ENCODE measurements around the gene PROSER2.

PROSER2 gene

GRCh38 chr10:11804336-11804735, 18.8 kb upstream of the PROSER2 start:
- no peak for DNase-seq (ENCODE audit: low read depth)

GRCh38 chr10:11805792-11806191, 17.4 kb upstream of the PROSER2 start:
- no peak for DNase-seq (ENCODE audit: low read depth)

- DNase-seq (ENCODE audit: low read depth) = no peak
Measured at GRCh38 chr10:11806706-11807105, 16.4 kb upstream of the PROSER2 start.

- DNase-seq (ENCODE audit: low read depth) = no peak
Measured at GRCh38 chr10:11808808-11809207, 14.3 kb upstream of the PROSER2 start.

- no peak for DNase-seq (ENCODE audit: low read depth)
Measured at GRCh38 chr10:11810313-11810766, 12.8 kb upstream of the PROSER2 start.

GRCh38 chr10:11810973-11811372, 12.2 kb upstream of the PROSER2 start:
- DNase-seq (ENCODE audit: low read depth) = no peak

GRCh38 chr10:11813177-11813576, 10.0 kb upstream of the PROSER2 start:
- DNase-seq (ENCODE audit: low read depth) = no peak

- DNase-seq (ENCODE audit: low read depth) = no peak
Measured at GRCh38 chr10:11813855-11814567, 9.1 kb upstream of the PROSER2 start.

- no peak for DNase-seq (ENCODE audit: low read depth)
Measured at GRCh38 chr10:11819027-11819426, 4.1 kb upstream of the PROSER2 start.

GRCh38 chr10:11822026-11822756, 965 bp upstream of the PROSER2 start:
- no peak for DNase-seq (ENCODE audit: low read depth)

- DNase-seq (ENCODE audit: low read depth) = no peak
Measured at GRCh38 chr10:11822809-11823121, 391 bp upstream of the PROSER2 start.

GRCh38 chr10:11823989-11824346, 812 bp downstream of the PROSER2 start:
- no peak for DNase-seq (ENCODE audit: low read depth)

GRCh38 chr10:11824376-11824775, 1.2 kb downstream of the PROSER2 start:
- DNase-seq (ENCODE audit: low read depth) = no peak

- no peak for DNase-seq (ENCODE audit: low read depth)
Measured at GRCh38 chr10:11824825-11825224, 1.7 kb downstream of the PROSER2 start.

GRCh38 chr10:11825796-11826414, 2.7 kb downstream of the PROSER2 start:
- DNase-seq (ENCODE audit: low read depth) = no peak

GRCh38 chr10:11827006-11827405, 3.9 kb downstream of the PROSER2 start:
- DNase-seq (ENCODE audit: low read depth) = no peak

- no peak for DNase-seq (ENCODE audit: low read depth)
Measured at GRCh38 chr10:11827414-11827813, 4.3 kb downstream of the PROSER2 start.

GRCh38 chr10:11828682-11829284, 5.6 kb downstream of the PROSER2 start:
- DNase-seq (ENCODE audit: low read depth) = no peak

- no peak for DNase-seq (ENCODE audit: low read depth)
Measured at GRCh38 chr10:11830836-11831519, 7.8 kb downstream of the PROSER2 start.

- DNase-seq (ENCODE audit: low read depth) = no peak
Measured at GRCh38 chr10:11831520-11831951, 8.4 kb downstream of the PROSER2 start.

- DNase-seq (ENCODE audit: low read depth) = no peak
Measured at GRCh38 chr10:11832042-11832441, 8.9 kb downstream of the PROSER2 start.

- DNase-seq (ENCODE audit: low read depth) = no peak
Measured at GRCh38 chr10:11835061-11835460, 11.9 kb downstream of the PROSER2 start.
